Dedifferentiated amniotic fluid mesenchymal stem cell (primary cell): ENCODE data around the gene USP12.

ENCODE experiments used
- DNase-seq: peaks from one replicate; pipeline ENCODE4 v3.0.0-alpha.2; 2016; ENCODE audit errors: extremely low spot score

Gene USP12

GRCh38 chr13:27183561-27184147 lies 12.0 kb upstream of the USP12 start:
- DNase-seq: no peak

- peak; percentile 62 for DNase-seq
Observed at GRCh38 chr13:27182844-27183497, 11.4 kb upstream of the USP12 start.

GRCh38 chr13:27182054-27182453 lies 10.4 kb upstream of the USP12 start:
- DNase-seq: no peak

- DNase-seq: no peak
Observed at GRCh38 chr13:27177852-27178251, 6.2 kb upstream of the USP12 start.

GRCh38 chr13:27176470-27177410 lies 5.1 kb upstream of the USP12 start:
- DNase-seq: no peak

- DNase-seq: peak; percentile 63
Observed at GRCh38 chr13:27174766-27175455, 3.3 kb upstream of the USP12 start.

GRCh38 chr13:27172495-27172842 lies 858 bp upstream of the USP12 start:
- DNase-seq: no peak

- peak; percentile 89 for DNase-seq
Observed at GRCh38 chr13:27171827-27172494, 350 bp upstream of the USP12 start.

GRCh38 chr13:27170516-27171243 lies 931 bp downstream of the USP12 start:
- DNase-seq: peak; percentile 80

- DNase-seq: no peak
Observed at GRCh38 chr13:27170221-27170515, 1.4 kb downstream of the USP12 start.

GRCh38 chr13:27168906-27169657 lies 2.5 kb downstream of the USP12 start:
- no peak for DNase-seq

GRCh38 chr13:27168086-27168485 lies 3.5 kb downstream of the USP12 start:
- no peak for DNase-seq

- no peak for DNase-seq
Observed at GRCh38 chr13:27166313-27166712, 5.3 kb downstream of the USP12 start.

- no peak for DNase-seq
Observed at GRCh38 chr13:27161980-27162379, 9.6 kb downstream of the USP12 start.

- no peak for DNase-seq
Observed at GRCh38 chr13:27161423-27161822, 10.2 kb downstream of the USP12 start.

- no peak for DNase-seq
Observed at GRCh38 chr13:27160657-27161295, 10.8 kb downstream of the USP12 start.

GRCh38 chr13:27159806-27160563 lies 11.6 kb downstream of the USP12 start:
- no peak for DNase-seq

GRCh38 chr13:27158335-27158734 lies 13.3 kb downstream of the USP12 start:
- no peak for DNase-seq
